Stimulated activated CD8-positive, alpha-beta memory T cell treated with anti-CD3 and anti-CD28 coated beads, Interleukin-12 subunit alpha, Interleukin-12 subunit beta, amount 100 ng/mL, for 4 hours (primary cell): ENCODE measurements around the gene OSCP1.

Experiments
- DNase-seq: peaks from one replicate; pipeline ENCODE4 v3.0.0-alpha.2; 2020; ENCODE audit warnings: low read depth

OSCP1 gene

DNA sequence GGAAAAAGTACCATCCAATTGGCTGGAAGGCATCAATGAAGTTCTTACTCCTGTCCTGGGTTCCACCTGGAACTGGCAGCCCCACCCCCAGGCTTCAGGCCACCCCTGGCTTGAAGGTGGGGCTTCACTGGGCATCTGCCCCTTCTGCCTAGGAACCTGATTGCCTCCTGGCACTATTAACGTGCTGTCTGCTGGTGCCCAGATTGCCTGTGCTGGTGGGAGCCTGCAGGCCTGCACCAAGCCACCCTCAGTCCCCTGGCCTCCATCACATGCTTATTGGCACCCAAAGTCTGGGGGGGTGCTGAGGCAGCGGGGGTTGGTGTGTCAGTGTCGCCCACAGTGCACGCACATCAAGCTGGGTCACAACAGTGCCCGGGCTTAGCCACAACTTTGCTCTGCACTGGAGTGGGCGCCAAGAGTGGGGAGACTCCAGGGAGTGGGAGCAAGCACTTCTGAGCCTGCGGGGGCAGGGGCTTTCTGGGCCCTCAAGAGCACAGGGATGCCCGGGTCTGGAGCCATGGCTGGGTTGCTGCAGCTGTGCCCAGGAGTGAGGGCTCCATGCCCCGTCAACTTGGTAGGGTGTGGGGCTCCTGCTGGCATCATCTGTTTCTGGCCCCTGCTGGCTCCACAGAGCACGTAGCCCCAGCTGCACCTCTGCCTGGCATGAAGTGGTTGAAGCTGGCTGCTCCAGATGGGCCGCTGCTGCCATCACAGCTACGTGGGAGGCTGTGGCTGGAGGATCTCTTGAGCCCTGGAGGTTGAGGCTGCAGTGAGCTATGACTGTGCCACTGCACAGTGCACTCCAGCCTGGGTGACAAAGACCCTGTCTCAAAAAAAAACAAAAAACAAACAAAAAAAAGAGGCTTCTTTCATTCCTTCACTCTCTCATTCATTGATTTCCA, 48.4 kb downstream of the OSCP1 start:
- no peak for DNase-seq

DNA sequence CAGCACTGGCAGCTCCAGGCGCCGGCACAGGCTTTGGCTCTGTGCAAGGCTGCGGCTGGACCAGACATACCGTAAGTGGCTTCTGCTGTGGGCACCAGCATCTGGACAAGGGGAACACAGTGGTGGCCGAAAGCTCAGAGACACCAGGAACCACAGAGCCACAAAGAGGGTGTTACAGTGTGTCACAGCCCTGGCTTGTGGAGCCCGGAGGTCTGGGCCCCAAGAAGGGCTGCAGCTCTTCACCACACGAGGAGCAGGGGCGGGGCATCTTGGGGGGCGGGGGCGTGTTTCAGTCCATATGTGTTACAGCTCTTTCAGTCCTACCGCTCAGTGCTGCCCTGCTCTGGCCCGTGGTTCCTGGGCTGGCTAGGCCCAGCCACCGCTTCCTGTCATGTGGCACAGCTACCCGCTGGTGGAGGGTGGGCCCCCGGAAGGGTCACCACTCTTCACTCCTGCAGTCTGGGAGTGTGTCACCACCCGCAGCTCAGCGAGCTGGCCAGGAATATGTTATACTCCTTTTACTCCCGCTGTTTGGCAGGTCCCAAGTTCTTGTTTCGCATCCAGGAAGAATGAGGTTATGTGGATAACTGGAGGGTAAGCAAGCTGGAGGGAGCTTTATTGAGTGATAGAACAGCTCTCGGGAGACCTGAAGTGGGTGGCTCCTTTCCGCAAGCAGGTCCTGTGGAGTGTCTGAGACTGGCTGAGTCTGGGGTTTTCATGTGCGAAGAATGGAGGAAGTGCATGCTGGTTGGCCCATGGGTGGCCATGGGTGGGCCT, 49.2 kb downstream of the OSCP1 start:
- peak; percentile 36 for DNase-seq

DNA sequence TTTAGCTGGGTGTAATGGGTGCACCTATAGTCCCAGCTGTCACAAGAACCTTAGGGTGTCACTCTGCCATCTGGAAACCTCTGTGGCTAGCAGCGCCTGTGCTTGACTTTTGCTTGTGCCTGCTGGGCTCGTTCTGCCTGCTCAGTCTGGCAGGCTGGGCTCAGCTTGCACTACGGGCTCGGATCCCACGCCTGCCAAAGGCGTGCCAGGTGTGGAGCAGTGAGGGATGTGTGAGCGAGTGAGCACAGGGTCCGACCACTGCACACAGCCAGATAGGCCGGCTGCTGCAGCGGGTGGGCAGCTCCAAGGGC, 49.8 kb downstream of the OSCP1 start:
- no peak for DNase-seq

DNA sequence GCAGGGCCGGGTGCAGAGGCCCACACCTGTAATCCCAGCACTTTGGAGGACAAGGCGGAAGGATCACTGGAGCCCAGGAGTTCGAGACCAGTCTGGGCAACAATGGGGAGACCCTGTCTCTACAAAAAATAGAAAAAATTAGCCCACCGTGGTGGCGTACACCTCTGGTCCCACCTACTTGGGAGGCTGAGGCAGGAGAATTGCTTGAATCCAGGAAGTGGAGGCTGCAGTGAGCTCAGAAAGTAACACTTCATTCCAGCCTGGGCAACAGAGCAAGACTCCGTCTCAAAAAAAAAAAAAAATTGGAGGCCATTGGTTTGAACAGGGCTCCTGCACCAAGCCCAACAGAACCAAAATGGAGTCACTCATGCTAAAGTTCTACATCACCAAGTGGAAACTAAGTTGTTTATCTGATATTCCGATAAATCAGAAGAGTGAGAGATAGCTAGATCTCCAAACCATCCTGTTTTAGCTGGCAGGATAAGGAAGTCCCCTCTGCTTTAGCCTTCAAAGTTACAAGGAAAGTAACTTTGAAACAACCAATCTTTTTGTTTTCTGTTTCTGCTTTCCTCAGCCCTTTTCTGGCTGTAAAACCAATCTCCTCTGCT, 51.8 kb downstream of the OSCP1 start:
- DNase-seq, result no peak

DNA sequence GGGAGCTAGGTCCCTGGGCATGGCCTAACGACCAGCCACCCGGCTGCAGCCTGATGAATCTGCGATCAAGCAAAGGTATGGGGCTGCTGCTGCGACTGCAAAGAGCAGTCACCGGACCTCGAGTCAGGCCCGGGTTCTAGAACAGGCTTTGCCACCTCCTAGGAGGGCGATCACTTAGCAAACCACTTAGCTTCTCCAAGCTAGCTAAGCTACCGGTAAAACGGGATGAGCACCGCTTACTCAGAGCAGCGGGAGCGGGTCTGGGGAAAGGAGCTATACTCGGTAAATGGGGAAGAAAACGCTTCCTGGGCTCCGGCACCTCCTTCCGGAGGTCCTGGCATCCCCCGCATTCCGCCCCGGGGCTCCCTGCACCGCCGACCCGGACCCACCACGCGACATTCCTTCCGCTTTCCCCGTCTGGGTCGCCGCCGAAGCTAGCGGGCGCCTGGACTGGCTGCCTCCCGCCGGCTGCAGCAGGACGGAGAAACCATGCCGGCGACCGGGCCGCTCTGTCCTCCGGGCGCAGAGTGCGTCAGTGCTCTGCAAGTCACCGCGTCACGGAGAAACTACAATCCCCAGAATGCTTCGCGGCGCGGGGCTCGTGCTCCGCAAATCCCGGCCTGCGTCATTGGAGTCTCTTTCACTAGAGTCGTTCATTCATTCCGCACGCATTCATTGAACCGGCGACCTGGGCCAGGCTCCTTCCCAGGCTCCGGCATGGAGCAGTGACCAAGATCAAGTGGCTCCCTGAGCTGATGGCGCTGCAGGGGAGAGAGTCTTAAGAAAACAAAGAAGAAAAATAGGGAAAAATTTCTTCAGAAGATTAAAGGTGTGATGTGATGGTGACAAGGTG, 52.6 kb downstream of the OSCP1 start, which contains the start of gene LSM10:
TSS of gene LSM10 (minus strand) at position 531 of the 853 bp plus-strand sequence. CDS start 3,779 bp downstream, outside the sequence.
- peak; percentile 80 for DNase-seq

DNA sequence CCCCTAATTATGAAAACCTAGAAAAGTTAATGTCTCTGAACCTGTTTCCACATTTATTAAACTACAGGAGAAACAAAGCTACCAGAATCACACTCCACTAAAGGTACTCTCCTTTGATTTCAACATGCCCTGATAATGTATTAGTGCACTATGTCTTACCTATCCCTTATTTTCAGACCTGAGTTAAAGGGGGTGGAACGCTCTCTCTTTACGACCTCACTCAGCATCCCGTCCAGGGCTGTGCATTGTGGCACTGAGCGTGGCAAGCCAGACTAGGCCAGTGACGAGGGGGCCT, 53.2 kb downstream of the OSCP1 start:
- no peak for DNase-seq

DNA sequence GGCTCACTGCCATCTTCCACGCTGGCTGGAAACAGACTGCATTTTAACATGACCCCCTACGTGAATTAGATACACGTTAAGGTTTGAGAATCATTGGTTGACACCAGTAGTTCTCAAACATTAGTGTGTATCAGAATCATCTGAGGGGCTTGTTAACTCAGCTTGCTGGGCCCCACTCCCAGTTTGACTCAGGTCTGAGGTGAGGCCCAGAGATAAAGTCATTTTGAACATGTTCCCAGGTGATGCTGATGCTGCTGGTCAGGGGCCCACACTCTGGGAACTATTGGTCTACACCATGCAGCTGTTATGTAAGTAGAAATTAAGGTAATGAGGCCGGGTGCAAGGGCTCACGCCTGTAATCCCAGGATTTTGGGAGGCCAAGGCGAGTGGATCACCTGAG, 53.9 kb downstream of the OSCP1 start:
- DNase-seq, result no peak

DNA sequence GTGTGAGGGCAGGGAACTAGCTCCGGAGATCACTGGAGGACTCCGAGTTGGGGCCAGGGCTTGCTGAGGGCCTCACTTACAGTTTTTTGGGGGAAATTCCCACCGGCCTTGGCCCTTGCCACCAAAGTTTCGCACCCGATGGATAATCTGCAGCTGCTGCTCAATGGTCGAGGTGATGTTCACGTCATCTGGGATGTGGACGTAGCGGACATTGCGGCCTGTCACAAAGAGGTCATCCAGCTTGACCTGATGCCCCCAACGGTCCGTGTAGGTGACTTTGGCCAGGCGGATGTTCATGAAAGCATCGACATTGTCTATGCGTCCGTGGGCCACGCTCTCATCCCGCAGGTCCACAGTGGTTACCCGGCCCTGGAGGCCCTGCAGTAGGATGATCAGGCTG, 56.6 kb downstream of the OSCP1 start:
- DNase-seq, result no peak

DNA sequence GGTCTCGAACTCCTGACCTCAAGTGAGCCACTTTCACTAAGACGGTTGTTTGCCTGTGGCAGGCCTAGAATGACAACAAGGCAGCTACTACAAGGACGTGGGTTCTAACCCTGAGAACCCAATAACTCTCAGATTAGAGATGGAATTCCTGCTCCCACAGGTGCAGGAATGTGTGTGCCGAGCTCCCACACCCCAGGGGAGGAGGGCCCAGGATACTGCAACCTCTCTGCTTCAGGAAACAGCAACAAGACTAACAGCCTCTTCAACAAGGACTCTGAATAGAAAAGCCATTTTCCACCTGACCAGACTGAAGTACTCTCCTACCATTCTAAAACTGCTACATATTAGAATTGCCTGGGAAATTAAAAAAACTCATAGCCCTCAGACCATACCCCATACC, 57.4 kb downstream of the OSCP1 start:
- no peak for DNase-seq

DNA sequence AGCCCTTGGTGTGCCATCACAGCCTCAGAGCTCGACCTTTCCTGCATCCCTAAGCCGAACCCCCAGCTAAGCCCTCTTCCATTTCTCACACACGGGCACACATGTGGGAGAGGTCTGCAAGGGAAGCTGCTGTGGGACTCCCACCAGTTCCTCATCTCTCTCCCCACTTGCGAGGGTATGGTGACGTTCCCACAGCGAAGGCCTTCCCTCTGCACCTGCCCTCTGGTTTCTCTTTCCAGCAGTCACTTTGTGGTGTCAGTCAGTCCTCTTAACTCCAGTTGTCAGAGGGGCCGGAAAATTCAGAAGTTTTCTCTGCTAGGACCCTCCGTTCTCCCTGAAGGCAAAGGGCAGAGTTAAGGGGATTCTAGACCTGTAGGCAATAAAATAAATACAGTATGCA, 59.0 kb downstream of the OSCP1 start:
- DNase-seq, result no peak

DNA sequence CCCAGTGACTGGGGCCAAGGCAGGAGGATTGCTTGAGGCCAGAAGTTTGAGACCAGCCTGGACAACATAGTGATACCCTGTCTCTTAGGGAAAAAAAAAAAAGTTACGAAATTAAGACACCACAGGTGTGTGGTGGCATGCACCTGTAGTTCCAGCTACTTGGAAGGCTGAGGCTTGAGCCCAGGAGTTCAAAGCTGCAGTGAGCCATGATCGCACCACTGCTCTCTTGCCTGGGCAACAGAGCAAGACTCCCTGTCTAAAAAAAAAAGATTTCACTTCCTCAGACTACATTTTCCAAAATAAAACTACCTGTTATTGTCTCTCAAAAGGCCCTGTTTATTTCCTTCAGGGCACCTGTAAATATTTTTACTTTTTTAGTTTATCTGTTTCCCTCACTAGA, 59.8 kb downstream of the OSCP1 start:
- no peak for DNase-seq

DNA sequence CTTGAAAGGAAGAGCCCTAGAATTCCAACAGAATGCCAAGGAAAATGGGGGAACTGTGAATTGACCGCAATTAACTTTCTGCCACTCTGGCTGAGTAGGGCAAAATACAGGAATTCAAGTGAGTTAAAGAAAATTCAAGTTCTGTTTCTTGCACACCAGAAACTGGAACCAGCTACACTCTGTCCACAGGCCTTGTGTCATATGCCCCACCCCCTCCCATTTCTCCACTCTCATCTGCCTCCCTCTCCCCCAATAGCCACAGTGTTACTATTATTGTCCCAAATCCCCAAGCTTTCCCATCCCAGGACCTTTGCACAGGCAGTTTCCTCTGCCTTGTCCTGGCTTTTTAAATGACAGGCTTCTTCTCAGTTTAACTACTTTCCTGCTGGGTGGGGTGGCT, 60.3 kb downstream of the OSCP1 start:
- no peak for DNase-seq

DNA sequence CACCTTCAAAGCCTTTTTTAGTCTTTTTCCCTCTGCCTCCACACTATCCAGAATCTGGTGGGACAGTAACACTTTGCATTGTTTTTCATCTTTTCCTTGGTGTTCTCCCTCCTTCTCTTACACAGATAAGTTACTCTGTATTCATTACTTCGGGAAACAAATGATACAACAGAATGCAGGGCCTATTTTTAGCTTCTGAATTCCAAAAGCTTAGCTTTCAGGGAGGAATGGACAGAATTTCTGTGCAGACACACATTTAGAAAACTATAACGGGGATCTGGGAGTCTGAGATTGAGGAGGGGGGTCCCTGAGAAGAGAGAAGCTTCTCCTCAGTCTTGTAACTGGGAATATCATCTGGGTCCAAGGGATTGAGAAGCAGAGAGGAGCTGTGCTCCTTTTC, 61.0 kb downstream of the OSCP1 start:
- DNase-seq, result no peak

DNA sequence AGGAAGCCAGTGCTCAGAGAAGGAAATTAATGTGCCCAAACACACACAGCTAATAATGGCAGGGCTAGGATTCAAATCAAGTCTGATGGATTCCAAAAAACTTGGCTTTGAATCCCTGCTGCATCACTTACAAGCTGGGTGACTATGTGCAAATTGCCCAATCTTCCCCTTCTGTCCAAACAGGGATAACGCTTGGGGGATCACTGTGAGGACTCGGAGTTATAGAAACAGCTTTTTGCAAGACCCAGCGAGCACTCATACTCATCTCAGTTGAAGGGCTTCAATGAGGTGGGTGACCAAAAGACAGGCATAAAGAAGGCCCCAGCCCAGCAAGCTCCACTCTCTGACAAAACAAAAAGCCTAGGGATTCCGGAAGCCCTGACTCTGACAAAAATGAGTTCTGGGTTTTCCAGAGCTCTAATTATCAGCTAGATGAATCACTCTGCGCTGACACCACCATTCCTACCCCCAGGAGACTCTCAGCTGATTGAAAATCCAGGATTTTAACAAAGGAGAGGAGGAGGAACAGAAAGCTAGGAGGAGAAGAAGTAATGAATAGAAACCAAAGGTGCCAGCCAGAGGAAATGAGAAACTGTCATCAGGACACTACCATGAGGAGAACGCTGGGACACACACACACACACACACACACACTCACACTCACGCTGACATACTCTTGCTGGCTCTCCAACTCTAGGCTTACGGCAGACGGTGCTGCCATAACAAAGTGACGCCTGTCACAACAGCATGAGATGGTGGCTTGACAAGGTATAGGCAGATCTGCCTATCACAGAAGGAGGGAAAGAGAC, 62.9 kb downstream of the OSCP1 start:
- DNase-seq, result no peak

DNA sequence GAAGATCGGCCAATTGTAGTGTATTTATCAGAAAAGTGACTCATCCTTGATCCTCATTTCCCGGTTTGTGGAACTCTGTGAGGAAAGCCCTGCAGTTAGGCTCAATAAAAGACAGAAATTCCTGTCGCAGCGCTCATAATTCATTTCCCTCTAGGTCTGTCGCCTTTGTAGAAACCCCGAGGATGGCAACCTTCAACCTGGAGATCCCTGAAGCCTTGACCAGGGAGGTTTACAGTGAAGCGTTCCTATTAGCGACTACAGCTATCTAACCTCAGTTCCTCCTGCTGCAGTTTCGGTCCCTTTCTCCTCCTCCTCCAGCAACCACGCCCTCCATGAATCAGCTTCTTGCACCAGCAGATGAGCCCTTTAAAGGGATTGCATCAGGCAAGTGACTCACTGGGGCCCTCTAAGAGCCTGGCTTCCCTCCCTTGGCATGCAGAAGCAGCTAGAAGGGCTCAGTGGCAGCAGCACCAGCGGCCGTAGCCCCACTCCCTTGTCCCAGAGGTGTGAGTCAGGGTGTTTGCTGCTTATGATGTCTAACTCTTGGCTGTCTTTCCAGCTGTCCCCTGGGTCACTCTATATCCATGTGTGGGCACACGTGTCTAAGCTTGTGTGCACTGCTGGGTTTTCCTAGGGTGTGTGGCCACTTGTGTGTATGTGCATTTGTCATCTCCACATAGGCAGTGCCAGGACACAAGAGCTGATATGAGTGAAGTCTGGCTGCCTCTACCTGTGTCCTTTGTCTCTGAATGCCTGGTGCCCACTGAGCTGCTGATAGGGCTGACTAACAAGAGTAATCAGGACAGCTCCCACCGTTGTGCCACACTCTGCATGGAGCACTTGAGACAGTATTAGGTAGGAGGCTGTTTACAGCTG, 63.7 kb downstream of the OSCP1 start:
- DNase-seq, result peak; percentile 76

DNA sequence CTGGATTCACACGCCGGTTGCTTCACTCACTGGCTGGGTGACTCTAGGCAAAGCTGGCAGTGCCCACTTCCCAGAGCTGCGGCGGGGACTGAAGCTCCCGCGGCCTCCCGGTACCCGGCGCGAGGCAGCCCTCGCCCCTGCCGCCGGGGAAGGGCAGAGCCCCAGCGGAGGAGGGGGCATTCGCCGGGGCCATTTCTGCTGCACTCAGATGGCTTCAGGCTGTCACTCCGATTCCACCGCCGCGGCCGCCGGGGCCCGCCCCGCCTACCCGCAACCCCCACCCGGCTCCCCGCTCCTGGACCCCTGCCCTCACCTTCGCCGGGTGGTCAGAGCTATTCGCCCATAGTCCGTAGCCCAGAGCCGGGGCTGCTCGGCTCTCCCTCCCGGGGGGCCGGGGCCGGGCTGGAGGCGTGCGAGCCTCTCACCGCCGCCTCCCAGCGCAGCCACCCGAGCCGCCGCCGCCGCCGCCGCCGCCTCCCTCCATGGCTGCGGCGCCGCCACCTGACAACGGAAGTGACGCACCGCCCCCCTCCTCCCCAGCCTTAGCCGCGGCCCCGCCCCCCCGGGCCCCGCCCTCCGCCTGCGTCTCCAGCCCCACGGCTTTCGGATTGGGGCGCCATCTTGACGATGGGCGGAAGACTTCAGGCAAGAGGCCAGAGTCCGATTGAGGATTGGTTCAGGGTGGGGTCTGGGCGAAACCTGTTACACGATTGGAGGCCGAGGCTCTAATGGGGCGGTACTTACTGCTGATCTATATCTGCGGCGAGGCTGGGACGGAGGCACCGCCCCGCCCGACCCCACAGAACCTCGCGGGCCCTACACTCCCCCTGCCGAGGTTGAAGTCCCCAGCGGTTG, 64.6 kb downstream of the OSCP1 start, which contains the start of gene STK40:
TSS of gene STK40 (minus strand) at position 515 of the 855 bp plus-strand sequence. CDS start 24,592 bp downstream, outside the sequence.
- DNase-seq, result peak; percentile 97

DNA sequence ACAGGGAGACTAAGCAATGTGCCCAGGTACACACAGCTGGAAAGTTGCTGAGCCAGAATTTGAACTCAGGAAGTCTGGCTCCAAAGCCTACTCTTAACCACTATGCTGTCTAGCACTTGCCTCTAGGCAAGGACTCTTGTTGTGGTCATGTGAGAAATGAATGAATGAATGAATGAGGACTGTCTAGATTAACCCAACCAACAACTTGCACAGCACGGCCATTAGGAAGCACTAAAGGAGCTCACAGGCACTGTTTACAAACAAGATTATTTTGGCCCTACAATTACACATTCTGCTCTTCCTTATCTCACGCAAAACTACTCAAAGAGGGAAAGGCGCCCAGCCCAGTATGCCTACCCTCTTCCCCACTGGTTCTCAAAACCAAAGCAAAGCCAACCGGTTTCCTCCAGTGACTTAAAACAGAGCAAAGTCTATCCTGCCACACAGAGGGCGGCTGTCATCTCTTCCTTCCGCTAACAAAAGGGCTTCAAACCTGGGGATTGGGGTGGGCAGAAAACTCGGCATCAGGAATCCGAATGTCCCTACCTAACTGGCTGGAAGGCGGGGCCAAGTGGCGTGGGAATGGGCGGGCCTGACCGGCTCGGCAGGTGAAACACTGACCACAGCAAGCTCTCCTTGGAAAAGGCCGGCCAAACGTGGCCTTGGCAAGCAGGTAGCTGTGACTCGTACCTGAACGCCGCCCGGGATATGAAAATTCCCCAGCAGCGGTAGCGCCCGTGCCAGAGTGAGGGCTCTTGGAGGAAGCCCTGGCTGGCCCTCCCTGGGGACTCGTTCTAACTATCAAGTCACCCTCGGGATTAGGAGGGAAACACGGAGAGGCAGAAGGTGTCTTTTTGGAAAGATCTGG, 65.5 kb downstream of the OSCP1 start:
- DNase-seq, result peak; percentile 19

DNA sequence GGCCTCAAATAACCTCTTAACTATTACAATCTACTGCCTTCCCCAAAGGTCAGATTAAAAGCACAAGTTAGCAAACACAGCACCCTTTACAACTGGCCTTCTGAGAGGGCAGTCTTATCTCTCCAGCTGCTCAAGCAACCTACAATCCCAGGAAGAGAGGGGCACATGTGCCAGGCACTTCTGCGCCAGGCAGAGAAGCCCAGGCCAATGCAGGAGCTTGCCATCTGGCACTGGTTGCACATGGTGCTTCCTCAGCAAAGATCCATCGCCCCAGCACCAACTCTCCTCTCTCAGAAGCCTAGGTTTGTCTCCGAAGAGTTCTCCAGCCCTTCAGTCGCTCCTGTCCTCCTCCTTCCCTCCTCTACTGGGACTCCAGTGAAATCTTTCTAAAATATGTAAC, 67.0 kb downstream of the OSCP1 start:
- no peak for DNase-seq
